Esophagus muscularis mucosa (tissue), 3 donors: ENCODE data around the gene MBP.

Source experiments
- CTCF ChIP-seq, 3 experiments: fragments of 200-600 bp in 2 of 3; fragments of 450-650 bp in 1 of 3; sonication (generic) in 2 of 3; IDR thresholded peaks; one replicate each; pipeline ENCODE4 v1.5.1; 2017 to 2019; ENCODE audit warnings: antibody characterized with exemption in 3 of 3, mild to moderate bottlenecking in 2 of 3, moderate library complexity in 1 of 3
- POLR2A ChIP-seq: fragments of 450-650 bp; IDR thresholded peaks from one replicate; pipeline ENCODE4 v1.6.1; 2017; ENCODE audit warnings: antibody characterized with exemption, moderate library complexity, mild to moderate bottlenecking, low read depth

GRCh38 chr18:77093586-77093985 is 39.0 kb downstream of the MBP start:
- no peak for TF ChIP-seq CTCF (IDR thresholded peaks at IDR 0.05)
- TF ChIP-seq POLR2A: no peak
